Body of pancreas (tissue), 4 donors: ENCODE results near the gene SLC6A7. TPM values are rescaled to one million over a fixed set of nuclear protein-coding genes. Genes with fewer than 3 reads are reported as not detected.
A peak's percentile ranks its signal among the peaks of the same experiment; 100 is the strongest.

ENCODE experiments used
- ATAC-seq: fragments of 150-250 bp; one replicate; pipeline ENCODE4 v1.9.1; 2016
- DNase-seq, 4 donors: peaks; one replicate each; pipeline ENCODE4 v3.0.0-alpha.2; 2019
- H3K27ac ChIP-seq, 4 donors: fragments of 200-600 bp; sonication (generic); 1 replicate in 3 of 4; 2 replicates in 1 of 4; pipeline versions ENCODE4 v1.5.1 to v1.6.1; 2016 to 2019; ENCODE audit warnings: mild to moderate bottlenecking in 1 of 4, mixed read lengths in 1 of 4, moderate library complexity in 1 of 4
- H3K27me3 ChIP-seq, 2 donors: fragments of 200-600 bp; sonication (generic); one replicate each; pipeline ENCODE4 v1.6.0; 2016; ENCODE audit warnings: mild to moderate bottlenecking in 1 of 2
- H3K36me3 ChIP-seq, 2 donors: fragments of 200-600 bp; sonication (generic); replicated peaks in 1 of 2; 2 replicates each; pipeline ENCODE4 v1.5.1; 2016; ENCODE audit warnings: low read depth in 2 of 2; ENCODE audit not compliant: insufficient read depth in 1 of 2
- H3K4me1 ChIP-seq: fragments of 200-600 bp; sonication (generic); one replicate; pipeline ENCODE4 v1.6.0; 2016
- H3K4me3 ChIP-seq, 2 donors: fragments of 200-600 bp; sonication (generic); 1 replicate in 1 of 2; 2 replicates in 1 of 2; pipeline ENCODE4 v1.5.1; 2016 to 2019
- H3K9me3 ChIP-seq, 3 donors: fragments of 200-600 bp; sonication (generic); 1 replicate in 2 of 3; 2 replicates in 1 of 3; pipeline ENCODE4 v1.5.1; 2016
- POLR2A ChIP-seq, 3 donors: fragments of 450-650 bp; IDR thresholded peaks; one replicate each; pipeline ENCODE4 v1.6.1; 2016; ENCODE audit warnings: antibody characterized with exemption in 3 of 3, mild to moderate bottlenecking in 2 of 3
- WGBS, 2 donors: methylation state at CpG; one replicate each; pipeline ENCODE4 v1.1.5; 2017; 5-methylcytosine and 5-hydroxymethylcytosine counted together
- intact Hi-C: fragments of 100-400 bp; cut with DNase I; formaldehyde crosslinking; loops from one replicate; pipeline ENCODE4 v1.15.1; 2023
- total RNA-seq, 2 donors: library from RNA; depleted of rRNA; stranded (reverse); fragments of >200 nt; gene quantifications; one replicate each; pipeline ENCODE4 v1.1.0, GENCODE V29; 2016
- TF ChIP-seq, protein P1 (sequence below), 7 experiments: fragments of 450-650 bp in 4 of 7; fragments of 200-600 bp in 3 of 7; sonication (generic) in 3 of 7; IDR thresholded peaks; one replicate each; pipeline ENCODE4 v1.5.1; 2016 to 2019; ENCODE audit warnings: antibody characterized with exemption in 7 of 7

SLC6A7 gene
- total RNA-seq, 2 donors from 2014 or later: not detected

DNA sequence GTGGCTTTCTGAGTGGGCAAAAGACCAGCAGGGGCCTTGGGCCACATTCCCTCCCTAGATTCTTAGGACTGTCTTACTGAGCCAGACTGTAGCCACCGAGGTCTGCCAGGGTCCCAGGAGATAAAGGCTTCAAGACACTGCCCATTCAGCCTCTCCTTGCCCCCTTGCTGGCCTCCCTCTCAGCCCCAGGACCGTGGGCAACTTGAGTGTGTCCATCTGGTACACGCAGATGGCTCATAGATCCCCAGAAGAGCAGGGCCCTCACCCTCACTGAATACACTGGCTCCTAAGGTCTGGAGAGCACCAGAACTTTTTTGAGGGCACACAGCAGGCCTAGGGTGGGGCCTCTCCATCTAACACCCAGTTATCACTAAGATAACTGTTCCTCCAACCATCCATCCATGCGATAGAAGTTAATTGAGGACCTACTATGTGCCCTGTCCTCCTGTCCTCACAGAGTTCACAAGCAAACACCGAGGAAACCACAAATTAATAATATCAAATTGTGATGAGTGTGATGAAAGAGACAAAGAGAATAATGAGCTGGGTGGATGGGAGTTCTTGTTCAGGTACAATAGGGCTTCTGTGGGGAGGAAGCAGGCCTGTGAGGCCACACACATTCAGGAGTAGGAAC is 29.3 kb upstream of the SLC6A7 start:
- no peak for TF ChIP-seq POLR2A (IDR thresholded peaks at IDR 0.05)
- TF ChIP-seq, protein P1, sequence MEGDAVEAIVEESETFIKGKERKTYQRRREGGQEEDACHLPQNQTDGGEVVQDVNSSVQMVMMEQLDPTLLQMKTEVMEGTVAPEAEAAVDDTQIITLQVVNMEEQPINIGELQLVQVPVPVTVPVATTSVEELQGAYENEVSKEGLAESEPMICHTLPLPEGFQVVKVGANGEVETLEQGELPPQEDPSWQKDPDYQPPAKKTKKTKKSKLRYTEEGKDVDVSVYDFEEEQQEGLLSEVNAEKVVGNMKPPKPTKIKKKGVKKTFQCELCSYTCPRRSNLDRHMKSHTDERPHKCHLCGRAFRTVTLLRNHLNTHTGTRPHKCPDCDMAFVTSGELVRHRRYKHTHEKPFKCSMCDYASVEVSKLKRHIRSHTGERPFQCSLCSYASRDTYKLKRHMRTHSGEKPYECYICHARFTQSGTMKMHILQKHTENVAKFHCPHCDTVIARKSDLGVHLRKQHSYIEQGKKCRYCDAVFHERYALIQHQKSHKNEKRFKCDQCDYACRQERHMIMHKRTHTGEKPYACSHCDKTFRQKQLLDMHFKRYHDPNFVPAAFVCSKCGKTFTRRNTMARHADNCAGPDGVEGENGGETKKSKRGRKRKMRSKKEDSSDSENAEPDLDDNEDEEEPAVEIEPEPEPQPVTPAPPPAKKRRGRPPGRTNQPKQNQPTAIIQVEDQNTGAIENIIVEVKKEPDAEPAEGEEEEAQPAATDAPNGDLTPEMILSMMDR (IDR thresholded peaks at IDR 0.05): no peak
- H3K9me3 ChIP-seq: no peaks in the 10 kb centered on the region
- no peaks in the 10 kb centered on the region for H3K27me3 ChIP-seq
- 57 to 59% methylated on average over 4 to 5 of the region's 5 CpGs for WGBS, 2 donors
- H3K4me3 ChIP-seq: no peak overlapping the region
- no peak for ATAC-seq
- H3K36me3 ChIP-seq: no peaks in the 10 kb centered on the region
- intact Hi-C loops: loop anchor here (10.0 kb wide), 1 partner anchor 184 kb away; no protein-coding TSS in a partner anchor
- H3K27ac ChIP-seq: peak overlapping the region in 1 of 4 donors; percentile 39
- H3K4me1 ChIP-seq: no peaks in the 10 kb centered on the region
- no peak for DNase-seq

DNA sequence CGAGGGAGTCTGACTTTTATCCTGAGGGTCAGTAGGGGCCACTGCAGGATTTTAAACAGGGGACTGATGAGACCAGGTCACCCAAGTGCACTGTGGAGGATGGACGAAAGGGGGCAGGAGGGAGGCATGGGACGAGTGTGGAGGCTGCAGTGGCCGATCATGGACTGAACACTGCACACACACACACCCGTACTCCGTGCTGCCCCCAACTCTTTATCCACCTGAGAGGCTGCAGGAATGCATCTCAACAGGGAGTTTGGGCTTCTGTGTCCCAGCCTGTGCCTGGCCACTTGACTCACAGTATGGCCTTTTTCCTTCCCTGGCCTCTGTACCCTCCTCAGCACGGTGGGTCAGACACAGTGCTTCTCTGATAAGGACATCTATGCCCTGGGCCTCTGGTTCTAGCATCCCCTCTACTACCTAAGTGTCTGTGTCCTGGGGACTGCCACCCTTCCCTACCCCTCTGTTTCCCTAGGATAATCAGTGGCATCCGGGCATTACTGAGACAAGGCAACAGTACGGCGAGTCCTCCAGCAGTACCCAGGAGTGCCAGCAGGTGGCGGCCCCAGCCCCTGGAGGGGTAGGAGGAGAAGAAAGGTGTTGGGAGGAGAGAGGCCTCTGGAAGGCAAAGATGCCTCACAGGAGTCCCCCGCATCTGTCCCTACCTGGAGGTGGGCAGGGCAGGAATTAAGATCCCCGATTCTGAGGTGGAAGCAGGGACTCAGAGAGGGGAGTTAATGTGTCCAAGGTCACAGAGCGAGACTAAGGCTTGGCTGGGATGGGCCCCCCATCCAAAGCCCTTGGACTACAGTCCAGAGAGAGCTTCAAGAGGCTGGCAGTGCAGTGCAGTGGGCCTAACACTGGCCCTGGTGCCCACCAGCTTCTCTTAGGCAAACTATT is 28.4 kb upstream of the SLC6A7 start:
- intact Hi-C loops: loop anchor here (10.0 kb wide), 1 partner anchor 183 kb away; no protein-coding TSS in a partner anchor
- no peak for TF ChIP-seq POLR2A (IDR thresholded peaks at IDR 0.05)
- TF ChIP-seq, protein P1 (IDR thresholded peaks at IDR 0.05): peak; percentile 87 to 92 (median 91)
- Histone ChIP-seq H3K27ac (no peak overlapping the region), H3K4me1 (no peaks in the 10 kb centered on the region), H3K36me3 (no peaks in the 10 kb centered on the region), H3K4me3 (no peak overlapping the region), H3K27me3 (peaks cover 0 to 2% of the 10 kb centered on the region in 2 donors), H3K9me3 (no peaks in the 10 kb centered on the region)
- DNase-seq (peak; percentile 73 to 86 (median 80)), ATAC-seq (peak; percentile 81)
- 22 to 29% methylated on average over 13 to 14 of the region's 14 CpGs for WGBS, 2 donors

DNA sequence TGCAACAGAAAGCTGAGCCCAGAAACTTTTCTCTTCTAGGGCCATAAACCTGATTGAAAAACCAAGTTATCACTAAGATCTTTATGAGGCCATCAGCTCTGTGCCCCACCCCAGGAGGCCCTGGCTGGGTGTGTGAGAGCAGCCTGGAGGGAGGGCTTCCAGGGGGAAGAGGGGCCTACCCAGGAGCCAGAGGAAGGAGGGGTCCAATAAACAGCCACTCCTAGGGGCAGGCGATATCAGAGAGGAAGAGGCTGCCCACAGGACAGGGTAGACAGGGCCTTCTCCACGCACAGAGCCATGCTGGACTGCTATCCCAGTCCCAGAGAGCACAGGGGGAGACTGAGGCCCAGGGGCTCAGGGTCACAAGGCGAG is 27.7 kb upstream of the SLC6A7 start:
- intact Hi-C loops: loop anchor here (10.0 kb wide), 1 partner anchor 183 kb away; no protein-coding TSS in a partner anchor
- H3K4me3 ChIP-seq: no peak overlapping the region
- 69 to 96% methylated on average over 3 of the region's 3 CpGs for WGBS, 2 donors
- no peaks in the 10 kb centered on the region for H3K4me1 ChIP-seq
- H3K27me3 ChIP-seq: peaks cover 0 to 7% of the 10 kb centered on the region in 2 donors
- H3K9me3 ChIP-seq: no peaks in the 10 kb centered on the region
- no peaks in the 10 kb centered on the region for H3K36me3 ChIP-seq
- DNase-seq: no peak
- no peak overlapping the region for H3K27ac ChIP-seq
- no peak for TF ChIP-seq POLR2A (IDR thresholded peaks at IDR 0.05)
- TF ChIP-seq, protein P1 (IDR thresholded peaks at IDR 0.05): no peak
- ATAC-seq: no peak

DNA sequence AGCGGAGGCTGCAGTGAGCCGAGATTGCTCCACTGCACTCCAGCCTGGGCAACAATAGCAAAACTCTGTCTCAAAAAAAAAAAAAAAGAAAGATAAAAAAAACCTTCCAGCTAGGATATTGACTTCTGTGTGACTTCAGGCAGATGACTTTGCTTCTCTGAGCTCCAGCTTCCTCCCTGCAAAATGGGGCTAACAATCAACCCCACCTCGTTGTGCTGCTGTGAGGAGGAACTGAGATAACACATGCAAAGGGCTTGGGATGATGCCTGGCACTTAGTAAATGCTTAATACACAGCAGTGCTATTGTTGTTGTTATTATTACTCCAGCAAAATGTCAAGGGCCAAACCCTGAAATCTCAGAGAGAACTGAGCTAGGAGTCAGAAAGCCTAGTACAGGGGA is 26.8 kb upstream of the SLC6A7 start:
- intact Hi-C loops: loop anchor here (10.0 kb wide), 1 partner anchor 182 kb away; no protein-coding TSS in a partner anchor
- no peak for TF ChIP-seq POLR2A (IDR thresholded peaks at IDR 0.05)
- TF ChIP-seq, protein P1 (IDR thresholded peaks at IDR 0.05): no peak
- no peak overlapping the region for H3K4me3 ChIP-seq
- peaks cover 0 to 11% of the 10 kb centered on the region in 2 donors for H3K27me3 ChIP-seq
- no peaks in the 10 kb centered on the region for H3K4me1 ChIP-seq
- no peak overlapping the region for H3K27ac ChIP-seq
- no peak for DNase-seq
- no peak for ATAC-seq
- no peaks in the 10 kb centered on the region for H3K36me3 ChIP-seq
- no peaks in the 10 kb centered on the region for H3K9me3 ChIP-seq
- 50 to 59% methylated on average over 3 of the region's 3 CpGs for WGBS, 2 donors
